Pericardium fibroblast (primary cell): ENCODE data around the gene C1orf174. TPM values are rescaled to one million over a fixed set of nuclear protein-coding genes. Genes with fewer than 3 reads are reported as not detected.

ENCODE experiments used
- total RNA-seq: library from RNA; depleted of rRNA; stranded (reverse); fragments of >200 nt; gene quantifications from 2 replicates; pipeline ENCODE4 v1.2.3, GENCODE V29; 2015

C1orf174 gene
- 16.6 and 25.0 TPM in 2 replicates for total RNA-seq

GRCh38 chr1:3900150-3900968, at the start of gene C1orf174:
C1orf174 (minus strand) TSS chr1:3900272; CDS start chr1:3900186, 86 bp downstream.

GRCh38 chr1:3856923-3857790, 42.9 kb downstream of the C1orf174 start, which contains the start of the genes CEP104 and DFFB:
CEP104 (minus strand) TSS chr1:3857211; CDS start chr1:3852407, 4,804 bp downstream.
DFFB (plus strand) TSS chr1:3857476; CDS start chr1:3857604, 128 bp downstream.

Other genes with a start within 250 kb of the C1orf174 start
- not detected in 2 replicates for gene TP73, start 247.8 kb downstream of the C1orf174 start, total RNA-seq
- gene CCDC27, start 147.8 kb downstream of the C1orf174 start, total RNA-seq: not detected in 2 replicates
- 10.3 TPM in 1 of 2 replicates, not detected in the other for gene SMIM1, start 127.5 kb downstream of the C1orf174 start, total RNA-seq
- gene LRRC47, start 103.8 kb downstream of the C1orf174 start, total RNA-seq: 31.7 and 33.8 TPM in 2 replicates
- 26.7 and 32.4 TPM in 2 replicates for gene CEP104, start 43.1 kb downstream of the C1orf174 start, total RNA-seq
- gene DFFB, start 42.8 kb downstream of the C1orf174 start, total RNA-seq: 3.5 and 6.3 TPM in 2 replicates